ENCODE data around the gene FKBP1C.
"Not testable (repeated sequence)": the region's sequence is repeated elsewhere in the genome, so short reads cannot be mapped to it uniquely, and the experiment has no call there.

Gene FKBP1C

DNA sequence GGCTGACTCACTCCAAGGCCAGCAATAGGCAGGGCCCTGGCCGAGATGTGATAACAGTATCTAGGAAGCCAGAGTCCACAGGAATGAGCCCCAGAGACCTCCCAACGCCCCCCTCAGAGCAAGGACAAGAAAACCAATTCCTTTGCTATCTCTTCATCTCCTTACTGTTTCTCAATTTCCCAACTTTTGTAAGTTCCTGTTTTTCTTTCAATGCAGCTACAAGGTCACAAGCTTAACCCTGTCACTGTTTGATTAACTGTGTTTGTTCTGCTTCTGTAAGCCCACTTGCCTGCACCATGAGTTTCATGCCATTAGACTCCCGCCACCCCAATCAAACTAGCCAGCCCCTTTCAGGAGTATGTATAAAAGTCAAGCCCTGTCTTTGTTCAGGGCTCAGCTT, 3.5 kb downstream of the FKBP1C start (continued):
- no peak for TF ChIP-seq TSHZ2 (CRISPR knock-in tag; IDR thresholded peaks at IDR 0.05)
- no peak for TF ChIP-seq ESRRG (CRISPR knock-in tag; IDR thresholded peaks at IDR 0.05)
- no peak for TF ChIP-seq ARNTL (CRISPR knock-in tag; IDR thresholded peaks at IDR 0.05; ENCODE audit: borderline replicate concordance, low read depth)

DNA sequence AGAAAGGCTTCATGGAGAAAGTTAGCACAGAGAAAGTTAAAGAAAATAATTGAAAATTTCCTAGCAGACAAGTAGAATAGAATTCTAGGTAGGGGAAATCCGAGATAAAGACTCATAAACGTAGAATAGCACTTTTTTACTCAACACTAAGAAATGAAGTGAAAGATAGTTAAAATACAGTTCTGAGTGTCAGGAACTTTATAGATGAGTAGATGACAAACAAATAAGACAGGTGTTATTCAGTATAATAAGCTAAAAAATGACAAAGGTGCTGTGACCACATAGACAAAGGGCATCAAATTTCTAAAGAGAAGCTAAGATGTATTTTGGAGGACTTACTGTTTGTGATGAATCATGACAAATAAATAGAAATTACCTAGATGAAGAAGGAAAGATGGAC, 12.9 kb downstream of the FKBP1C start:
- no peak for TF ChIP-seq ZC3H10 (CRISPR knock-in tag; IDR thresholded peaks at IDR 0.05)
- TF ChIP-seq SNAI2 (CRISPR knock-in tag; IDR thresholded peaks at IDR 0.05) = no peak
- TF ChIP-seq ZNF70 (CRISPR knock-in tag; IDR thresholded peaks at IDR 0.05) = no peak
- ATAC-seq = no peak

DNA sequence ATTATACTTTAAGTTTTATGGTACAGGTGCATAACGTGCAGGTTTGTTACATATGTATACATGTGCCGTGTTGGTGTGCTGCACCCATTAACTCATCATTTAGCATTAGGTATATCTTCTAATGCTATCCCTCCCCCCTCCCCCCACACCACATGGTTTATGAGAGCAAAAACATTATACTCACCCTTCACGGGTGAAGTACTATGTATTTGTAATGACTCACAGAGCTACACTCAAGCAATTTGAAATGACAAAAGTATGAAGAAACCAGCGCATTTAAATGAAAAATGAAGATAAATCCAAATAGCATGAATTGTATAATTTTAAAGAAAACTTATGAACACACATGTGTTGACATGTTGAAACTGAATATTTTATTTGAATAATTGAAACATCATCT, 14.7 kb downstream of the FKBP1C start:
- not testable (repeated sequence) for ATAC-seq

- not testable (repeated sequence) for ATAC-seq
These were observed 16.9 kb downstream of the FKBP1C start for GRCh38 chr6:63227928-63228894.

GRCh38 chr6:63230027-63230426, 18.8 kb downstream of the FKBP1C start:
- ATAC-seq = not testable (repeated sequence)

DNA sequence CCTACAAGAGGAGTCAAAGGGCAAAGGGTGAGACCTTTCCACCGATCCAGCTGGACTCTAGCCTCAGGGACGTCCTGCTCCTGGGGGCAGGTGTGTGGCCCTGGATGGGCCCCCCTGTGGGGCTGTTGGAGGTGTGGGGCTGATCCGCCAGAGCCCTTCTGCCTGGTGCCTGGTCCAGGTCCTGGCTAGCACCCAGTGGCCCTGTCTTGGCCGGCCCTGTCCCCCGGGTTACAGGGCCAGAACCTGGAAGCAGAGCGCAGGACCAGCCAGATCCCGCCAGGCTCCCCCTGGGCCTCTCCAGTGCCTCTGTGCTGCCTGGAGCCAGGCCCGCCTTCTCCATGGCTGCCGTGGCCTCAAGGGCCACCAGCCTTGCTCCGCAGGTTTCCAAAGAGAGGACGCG, 19.2 kb downstream of the FKBP1C start:
- ATAC-seq = not testable (repeated sequence)

- ATAC-seq = no peak
These were observed 25.1 kb downstream of the FKBP1C start for GRCh38 chr6:63236398-63236817.

GRCh38 chr6:63245420-63245819, 34.2 kb downstream of the FKBP1C start:
- ATAC-seq = no peak
- TF ChIP-seq CREB5 (CRISPR knock-in tag; IDR thresholded peaks at IDR 0.05; ENCODE audit: low read depth) = no peak
- no peak for TF ChIP-seq BACH2 (CRISPR knock-in tag; IDR thresholded peaks at IDR 0.05; ENCODE audit: borderline replicate concordance)
- TF ChIP-seq CSRNP3 (CRISPR knock-in tag; IDR thresholded peaks at IDR 0.05) = no peak
- TF ChIP-seq GLIS3 (CRISPR knock-in tag; IDR thresholded peaks at IDR 0.05) = no peak
- TF ChIP-seq TSHZ2 (CRISPR knock-in tag; IDR thresholded peaks at IDR 0.05) = no peak
- no peak for TF ChIP-seq POU6F1 (CRISPR knock-in tag; IDR thresholded peaks at IDR 0.05; ENCODE audit: borderline replicate concordance, low read depth)
- no peak for TF ChIP-seq ZNF565 (CRISPR knock-in tag; conservative IDR thresholded peaks at IDR 0.05; ENCODE audit: low read depth)
- no peak for TF ChIP-seq TOX (CRISPR knock-in tag; IDR thresholded peaks at IDR 0.05; ENCODE audit: borderline replicate concordance)
- no peak for TF ChIP-seq TCF4 (CRISPR knock-in tag; IDR thresholded peaks at IDR 0.05; ENCODE audit: borderline replicate concordance)

More at GRCh38 chr6:63236398-63236817, 25.1 kb downstream of the FKBP1C start:
- TF ChIP-seq CSRNP3 (CRISPR knock-in tag; IDR thresholded peaks at IDR 0.05) = no peak
